ENCODE data around the gene TNFRSF19. TPM values are rescaled to one million over a fixed set of nuclear protein-coding genes. Genes with fewer than 3 reads are reported as not detected.

Gene TNFRSF19
- total RNA-seq, 1 donor from 2014 or later: 0.85 TPM

- no peak for DNase-seq (ENCODE audit: low spot score in 2 of 2)
- Histone ChIP-seq H3K27me3 (no peaks in the 10 kb centered on the region), H3K36me3 (no peaks in the 10 kb centered on the region), H3K4me3 (no peak overlapping the region), H3K9me3 (no peaks in the 10 kb centered on the region), H3K4me1 (no peaks in the 10 kb centered on the region), H3K27ac (no peak overlapping the region)
- intact Hi-C loops (cut with DNase I): no loop called here
- no peak for TF ChIP-seq CTCF (IDR thresholded peaks at IDR 0.05)
Measured at GRCh38 chr13:23643338-23644125, 73.3 kb downstream of the TNFRSF19 start.

- intact Hi-C loops (cut with DNase I): no loop called here
- H3K9me3 ChIP-seq: no peaks in the 10 kb centered on the region
- TF ChIP-seq CTCF (IDR thresholded peaks at IDR 0.05): no peak
- DNase-seq (ENCODE audit: low spot score in 2 of 2): no peak
- no peak overlapping the region for H3K27ac ChIP-seq
- H3K27me3 ChIP-seq: no peaks in the 10 kb centered on the region
- H3K4me1 ChIP-seq: no peaks in the 10 kb centered on the region
- H3K36me3 ChIP-seq: no peaks in the 10 kb centered on the region
- no peak overlapping the region for H3K4me3 ChIP-seq
Measured at GRCh38 chr13:23644126-23644419, 73.9 kb downstream of the TNFRSF19 start.

- Histone ChIP-seq H3K36me3 (no peaks in the 10 kb centered on the region), H3K9me3 (no peaks in the 10 kb centered on the region), H3K4me3 (no peak overlapping the region), H3K27ac (no peak overlapping the region), H3K4me1 (no peaks in the 10 kb centered on the region), H3K27me3 (no peaks in the 10 kb centered on the region)
- intact Hi-C loops (cut with DNase I): no loop called here
- no peak for DNase-seq (ENCODE audit: low spot score in 2 of 2)
- no peak for TF ChIP-seq CTCF (IDR thresholded peaks at IDR 0.05)
Measured at GRCh38 chr13:23644527-23645138, 74.4 kb downstream of the TNFRSF19 start.

GRCh38 chr13:23645851-23646250, 75.6 kb downstream of the TNFRSF19 start:
- H3K9me3 ChIP-seq: no peaks in the 10 kb centered on the region
- H3K4me3 ChIP-seq: no peak overlapping the region
- H3K4me1 ChIP-seq: no peaks in the 10 kb centered on the region
- no peaks in the 10 kb centered on the region for H3K27me3 ChIP-seq
- no peak for DNase-seq (ENCODE audit: low spot score in 2 of 2)
- intact Hi-C loops (cut with DNase I): no loop called here
- H3K36me3 ChIP-seq: no peaks in the 10 kb centered on the region
- no peak overlapping the region for H3K27ac ChIP-seq
- TF ChIP-seq CTCF (IDR thresholded peaks at IDR 0.05): no peak

- Histone ChIP-seq H3K4me3 (no peak overlapping the region), H3K27me3 (no peaks in the 10 kb centered on the region), H3K9me3 (no peaks in the 10 kb centered on the region), H3K36me3 (no peaks in the 10 kb centered on the region), H3K4me1 (no peaks in the 10 kb centered on the region), H3K27ac (no peak overlapping the region)
- intact Hi-C loops (cut with DNase I): no loop called here
- no peak for TF ChIP-seq CTCF (IDR thresholded peaks at IDR 0.05)
- DNase-seq (ENCODE audit: low spot score in 2 of 2): no peak
Measured at GRCh38 chr13:23651439-23651838, 81.2 kb downstream of the TNFRSF19 start.
